ENCODE results near the gene SIPA1L3. TPM values are rescaled to one million over a fixed set of nuclear protein-coding genes. Genes with fewer than 3 reads are reported as not detected.

The SIPA1L3 gene
- total RNA-seq, 1 experiment from 2014 or later, result 36.0 TPM

DNA sequence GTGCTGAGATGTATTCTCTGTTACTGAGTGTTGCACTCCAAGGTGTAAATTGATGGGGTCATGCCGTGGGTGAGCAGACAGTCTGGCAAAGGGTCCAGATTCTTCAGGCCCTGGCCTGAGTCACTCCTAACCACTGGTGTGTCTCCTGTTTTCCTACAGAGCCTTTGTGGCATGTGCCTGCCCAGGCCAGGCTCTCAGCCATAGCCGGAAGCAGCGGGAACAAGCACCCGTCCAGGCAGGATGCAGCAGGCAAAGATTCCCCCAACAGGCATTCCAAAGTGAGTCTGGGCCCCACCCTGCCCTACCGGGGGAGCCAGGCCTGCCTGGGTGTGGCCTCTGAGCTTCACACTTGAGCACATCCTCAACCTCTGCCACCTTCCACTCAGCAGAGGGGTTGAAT, 255.1 kb downstream of the SIPA1L3 start:
- CTCF ChIA-PET, result interaction anchor here (1.0 to 2.1 kb wide), 2 partner anchors 20 to 28 kb away, joined by 5 to 9 read pairs; no protein-coding TSS in a partner anchor
- TF ChIP-seq, protein P1, sequence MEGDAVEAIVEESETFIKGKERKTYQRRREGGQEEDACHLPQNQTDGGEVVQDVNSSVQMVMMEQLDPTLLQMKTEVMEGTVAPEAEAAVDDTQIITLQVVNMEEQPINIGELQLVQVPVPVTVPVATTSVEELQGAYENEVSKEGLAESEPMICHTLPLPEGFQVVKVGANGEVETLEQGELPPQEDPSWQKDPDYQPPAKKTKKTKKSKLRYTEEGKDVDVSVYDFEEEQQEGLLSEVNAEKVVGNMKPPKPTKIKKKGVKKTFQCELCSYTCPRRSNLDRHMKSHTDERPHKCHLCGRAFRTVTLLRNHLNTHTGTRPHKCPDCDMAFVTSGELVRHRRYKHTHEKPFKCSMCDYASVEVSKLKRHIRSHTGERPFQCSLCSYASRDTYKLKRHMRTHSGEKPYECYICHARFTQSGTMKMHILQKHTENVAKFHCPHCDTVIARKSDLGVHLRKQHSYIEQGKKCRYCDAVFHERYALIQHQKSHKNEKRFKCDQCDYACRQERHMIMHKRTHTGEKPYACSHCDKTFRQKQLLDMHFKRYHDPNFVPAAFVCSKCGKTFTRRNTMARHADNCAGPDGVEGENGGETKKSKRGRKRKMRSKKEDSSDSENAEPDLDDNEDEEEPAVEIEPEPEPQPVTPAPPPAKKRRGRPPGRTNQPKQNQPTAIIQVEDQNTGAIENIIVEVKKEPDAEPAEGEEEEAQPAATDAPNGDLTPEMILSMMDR (IDR thresholded peaks at IDR 0.05; ENCODE audit: unreplicated experiment), result no peak
- Mint-ChIP-seq H3K4me1 (ENCODE audit: insufficient read depth, unreplicated experiment) (no peaks in the 10 kb centered on the region), H3K36me3 (ENCODE audit: insufficient read depth, unreplicated experiment) (peaks cover 32% of the 10 kb centered on the region), H3K27ac (ENCODE audit: low read depth, unreplicated experiment) (no peak overlapping the region), H3K27me3 (ENCODE audit: insufficient read depth, unreplicated experiment) (no peaks in the 10 kb centered on the region), H3K4me3 (ENCODE audit: unreplicated experiment) (no peak overlapping the region), H3K9me3 (ENCODE audit: unreplicated experiment) (no peaks in the 10 kb centered on the region)
- POLR2A ChIA-PET, result no interaction called here
- peak; percentile 48 for DNase-seq (ENCODE audit: unreplicated experiment)
- intact Hi-C loops (cut with micrococcal nuclease), result no loop called here
- BruUV-seq (replicated peaks), result no TSS peak

- ChIA-PET CTCF (interaction anchor here (1.0 to 2.1 kb wide), 2 partner anchors 21 to 28 kb away, joined by 5 to 9 read pairs; no protein-coding TSS in a partner anchor), POLR2A (no interaction called here)
- Mint-ChIP-seq H3K27me3 (ENCODE audit: insufficient read depth, unreplicated experiment) (no peaks in the 10 kb centered on the region), H3K27ac (ENCODE audit: low read depth, unreplicated experiment) (no peak overlapping the region), H3K4me3 (ENCODE audit: unreplicated experiment) (no peak overlapping the region), H3K9me3 (ENCODE audit: unreplicated experiment) (no peaks in the 10 kb centered on the region), H3K4me1 (ENCODE audit: insufficient read depth, unreplicated experiment) (no peaks in the 10 kb centered on the region), H3K36me3 (ENCODE audit: insufficient read depth, unreplicated experiment) (peaks cover 27% of the 10 kb centered on the region)
- intact Hi-C loops (cut with micrococcal nuclease), result no loop called here
- no peak for DNase-seq (ENCODE audit: unreplicated experiment)
- BruUV-seq (replicated peaks), result no TSS peak
- TF ChIP-seq, protein P1 (IDR thresholded peaks at IDR 0.05; ENCODE audit: unreplicated experiment), result no peak
These were observed 255.6 kb downstream of the SIPA1L3 start for GRCh38 chr19:38162632-38163031.

GRCh38 chr19:38163419-38164290, 256.6 kb downstream of the SIPA1L3 start:
- Mint-ChIP-seq H3K36me3 (ENCODE audit: insufficient read depth, unreplicated experiment) (peaks cover 26% of the 10 kb centered on the region), H3K4me3 (ENCODE audit: unreplicated experiment) (no peak overlapping the region), H3K4me1 (ENCODE audit: insufficient read depth, unreplicated experiment) (no peaks in the 10 kb centered on the region), H3K27me3 (ENCODE audit: insufficient read depth, unreplicated experiment) (no peaks in the 10 kb centered on the region), H3K27ac (ENCODE audit: low read depth, unreplicated experiment) (no peak overlapping the region), H3K9me3 (ENCODE audit: unreplicated experiment) (no peaks in the 10 kb centered on the region)
- no TSS peak for BruUV-seq (replicated peaks)
- CTCF ChIA-PET, result interaction anchor here (2.1 kb wide), 1 partner anchor 22 kb away, joined by 9 read pairs; no protein-coding TSS in a partner anchor
- intact Hi-C loops (cut with micrococcal nuclease), result no loop called here
- DNase-seq (ENCODE audit: unreplicated experiment), result no peak
- TF ChIP-seq, protein P1 (IDR thresholded peaks at IDR 0.05; ENCODE audit: unreplicated experiment), result no peak
- POLR2A ChIA-PET, result no interaction called here

- no TSS peak for BruUV-seq (replicated peaks)
- CTCF ChIA-PET, result interaction anchor here (0.9 kb wide), 1 partner anchor 27 kb away, joined by 4 read pairs; no protein-coding TSS in a partner anchor
- H3K36me3 Mint-ChIP-seq (ENCODE audit: insufficient read depth, unreplicated experiment), result peaks cover 25% of the 10 kb centered on the region
These were observed 257.5 kb downstream of the SIPA1L3 start for GRCh38 chr19:38164526-38164925.

More at GRCh38 chr19:38164526-38164925, 257.5 kb downstream of the SIPA1L3 start:
- H3K27ac Mint-ChIP-seq (ENCODE audit: low read depth, unreplicated experiment), result no peak overlapping the region
- no peaks in the 10 kb centered on the region for H3K9me3 Mint-ChIP-seq (ENCODE audit: unreplicated experiment)
- intact Hi-C loops (cut with micrococcal nuclease), result no loop called here
- TF ChIP-seq, protein P1 (IDR thresholded peaks at IDR 0.05; ENCODE audit: unreplicated experiment), result no peak
- H3K4me1 Mint-ChIP-seq (ENCODE audit: insufficient read depth, unreplicated experiment), result no peaks in the 10 kb centered on the region
- POLR2A ChIA-PET, result no interaction called here
- H3K4me3 Mint-ChIP-seq (ENCODE audit: unreplicated experiment), result no peak overlapping the region
- DNase-seq (ENCODE audit: unreplicated experiment), result no peak
- H3K27me3 Mint-ChIP-seq (ENCODE audit: insufficient read depth, unreplicated experiment), result no peaks in the 10 kb centered on the region
